GM12873 (cell line): ENCODE data around the gene CHMP1A.

ENCODE experiments used
- TF ChIP-seq, protein P1 (sequence below): IDR thresholded peaks from 2 replicates; pipeline ENCODE4 v1.5.1; 2012; ENCODE audit warnings: low read depth, mild to moderate bottlenecking, moderate library complexity, low read length, control low read depth; ENCODE audit not compliant: insufficient read depth; ENCODE audit errors: missing control alignments

The CHMP1A gene

DNA sequence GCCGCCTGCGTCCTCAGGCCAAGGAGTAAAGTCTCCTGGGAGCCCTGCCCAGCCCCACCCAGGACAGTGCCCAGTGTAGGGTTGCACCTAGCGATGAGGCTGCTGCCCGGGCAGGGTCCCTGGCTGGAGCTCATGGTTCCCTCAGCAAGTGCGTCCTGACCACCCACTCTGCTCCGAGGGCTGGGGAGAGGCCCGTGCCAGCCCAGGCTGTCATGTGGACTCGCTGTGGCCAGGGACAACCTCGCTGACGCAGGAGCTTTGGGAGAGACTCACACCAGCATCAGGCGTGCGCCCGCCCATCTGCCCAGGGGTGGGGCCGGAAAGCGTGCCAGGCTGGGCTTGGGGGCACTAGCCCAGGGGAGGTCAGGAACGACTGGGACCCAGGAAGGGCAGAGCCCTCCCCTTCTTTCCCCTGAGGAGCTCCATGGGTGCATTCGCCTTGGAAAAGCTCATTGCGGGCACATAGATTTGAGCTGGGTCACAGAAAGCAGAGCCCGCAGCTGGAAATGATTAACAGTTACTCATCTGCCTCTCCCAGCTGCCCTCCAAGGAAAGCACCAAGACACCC is 24.4 kb downstream of the CHMP1A start:
- TF ChIP-seq, protein P1, sequence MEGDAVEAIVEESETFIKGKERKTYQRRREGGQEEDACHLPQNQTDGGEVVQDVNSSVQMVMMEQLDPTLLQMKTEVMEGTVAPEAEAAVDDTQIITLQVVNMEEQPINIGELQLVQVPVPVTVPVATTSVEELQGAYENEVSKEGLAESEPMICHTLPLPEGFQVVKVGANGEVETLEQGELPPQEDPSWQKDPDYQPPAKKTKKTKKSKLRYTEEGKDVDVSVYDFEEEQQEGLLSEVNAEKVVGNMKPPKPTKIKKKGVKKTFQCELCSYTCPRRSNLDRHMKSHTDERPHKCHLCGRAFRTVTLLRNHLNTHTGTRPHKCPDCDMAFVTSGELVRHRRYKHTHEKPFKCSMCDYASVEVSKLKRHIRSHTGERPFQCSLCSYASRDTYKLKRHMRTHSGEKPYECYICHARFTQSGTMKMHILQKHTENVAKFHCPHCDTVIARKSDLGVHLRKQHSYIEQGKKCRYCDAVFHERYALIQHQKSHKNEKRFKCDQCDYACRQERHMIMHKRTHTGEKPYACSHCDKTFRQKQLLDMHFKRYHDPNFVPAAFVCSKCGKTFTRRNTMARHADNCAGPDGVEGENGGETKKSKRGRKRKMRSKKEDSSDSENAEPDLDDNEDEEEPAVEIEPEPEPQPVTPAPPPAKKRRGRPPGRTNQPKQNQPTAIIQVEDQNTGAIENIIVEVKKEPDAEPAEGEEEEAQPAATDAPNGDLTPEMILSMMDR = no peak

DNA sequence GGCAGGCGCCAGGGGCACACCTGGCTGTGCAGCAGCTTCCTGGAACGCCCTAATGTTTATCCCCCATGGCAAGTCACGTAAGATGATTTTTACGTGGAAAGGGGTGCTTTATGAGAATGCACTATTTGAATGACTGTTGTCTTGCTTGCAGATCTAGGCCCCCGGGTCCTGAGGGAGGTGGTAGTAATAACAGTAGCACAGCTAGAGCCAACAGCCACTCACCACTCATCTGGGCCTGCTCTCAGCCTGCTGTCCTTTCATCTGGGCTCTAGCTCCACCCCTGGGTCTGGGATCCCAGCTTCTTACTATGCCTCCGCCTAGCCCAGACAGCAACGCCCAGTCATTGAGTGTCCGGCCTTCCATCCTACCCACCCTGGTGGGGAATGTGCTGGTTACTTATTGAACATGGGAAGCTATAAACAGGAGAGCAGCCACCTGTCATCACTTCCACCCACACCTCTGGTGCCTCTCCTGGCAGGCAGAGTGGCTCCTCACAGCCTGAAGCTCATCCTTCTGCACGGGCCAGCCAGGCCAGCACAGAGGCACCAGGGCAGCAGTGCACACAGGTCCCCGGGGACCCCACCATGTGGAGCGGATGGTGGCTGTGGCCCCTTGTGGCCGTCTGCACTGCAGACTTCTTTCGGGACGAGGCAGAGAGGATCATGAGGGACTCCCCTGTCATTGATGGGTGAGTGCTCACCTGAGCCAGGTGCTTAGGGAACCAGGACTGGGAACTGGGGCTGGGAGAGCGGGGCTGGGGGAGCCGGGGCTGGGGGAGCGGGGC is 27.5 kb downstream of the CHMP1A start:
- TF ChIP-seq, protein P1 = no peak

DNA sequence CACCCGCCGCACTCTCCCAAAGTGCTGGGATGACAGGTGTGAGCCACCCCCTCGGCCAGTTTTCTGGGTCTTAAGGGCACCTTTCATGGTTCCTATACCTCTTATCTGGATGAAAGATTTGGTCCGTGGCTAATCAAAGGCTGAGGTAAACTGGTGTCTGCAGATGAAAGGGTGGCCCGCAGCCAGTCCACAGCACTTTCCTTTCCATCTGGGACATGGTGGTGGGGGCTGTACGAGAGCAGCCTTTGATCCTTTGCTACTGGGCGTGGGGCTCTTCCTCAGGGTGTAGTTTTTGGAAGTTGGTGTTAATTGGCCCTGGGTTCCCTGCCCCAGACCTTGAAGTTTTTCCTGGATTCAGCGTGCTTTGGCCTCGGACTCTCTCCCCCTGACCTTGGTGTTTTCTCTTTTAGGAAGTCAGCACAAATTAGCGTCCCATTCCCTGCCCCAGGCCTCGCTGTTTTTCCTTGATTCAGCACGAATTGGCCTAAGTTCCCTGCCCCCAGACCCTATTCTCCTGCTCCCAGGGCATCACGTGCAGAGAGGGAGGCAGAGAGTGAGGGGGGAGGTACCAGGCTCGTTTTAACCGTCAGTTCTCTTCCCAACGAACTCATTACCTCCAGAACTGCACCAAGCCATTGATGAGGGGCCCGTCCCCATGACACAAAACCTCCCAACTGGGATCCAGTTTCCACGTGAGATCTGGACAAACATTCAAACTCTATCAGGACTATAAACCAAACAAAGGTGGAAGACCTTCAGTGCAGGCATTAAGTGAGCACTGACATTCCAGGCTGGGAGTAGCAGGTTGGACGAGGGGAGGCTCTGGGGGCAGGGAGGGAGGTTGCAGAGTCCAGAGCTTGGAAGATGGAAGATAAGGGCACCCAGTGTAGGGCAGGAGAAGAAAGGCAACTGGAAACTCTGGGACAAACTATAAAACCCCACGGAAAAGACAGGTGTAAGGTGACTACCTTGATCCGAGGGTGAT is 32.4 kb downstream of the CHMP1A start:
- TF ChIP-seq, protein P1 = no peak

DNA sequence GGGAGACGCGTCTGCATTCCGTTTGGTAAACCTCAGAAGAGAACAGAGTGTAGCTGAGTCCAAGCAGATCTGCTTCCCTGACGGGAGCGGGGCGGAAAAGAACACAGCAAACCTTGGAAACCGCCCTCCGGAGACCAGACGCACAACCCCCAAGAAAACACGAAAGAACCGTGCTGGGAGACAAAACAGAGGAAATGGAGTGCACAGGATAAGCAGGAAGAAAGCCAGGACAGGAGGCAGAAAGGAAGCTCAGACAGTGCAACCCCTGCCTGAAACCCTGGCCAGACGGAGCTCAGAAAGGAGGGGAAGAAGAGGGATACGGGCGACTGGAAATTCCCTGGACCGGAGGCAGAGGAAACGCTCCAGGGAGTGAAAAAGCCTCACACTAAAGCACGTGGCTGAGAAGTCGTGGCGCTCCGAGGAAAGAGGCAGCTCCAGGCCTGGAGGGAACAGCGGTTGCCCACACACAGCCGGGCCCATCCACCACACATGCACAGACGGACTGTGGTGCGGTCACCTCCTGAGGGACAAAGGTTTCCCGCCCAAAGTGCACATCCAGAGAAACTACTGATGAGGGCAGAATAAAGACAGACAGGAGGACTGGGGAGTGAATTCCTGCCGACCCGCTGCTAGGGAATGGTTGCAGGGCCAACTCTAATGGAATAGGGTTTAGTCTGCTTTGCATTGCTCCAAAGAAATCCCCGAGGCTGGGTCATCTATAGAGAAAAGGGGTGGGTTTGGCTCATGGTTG is 33.8 kb downstream of the CHMP1A start:
- TF ChIP-seq, protein P1 = no peak

DNA sequence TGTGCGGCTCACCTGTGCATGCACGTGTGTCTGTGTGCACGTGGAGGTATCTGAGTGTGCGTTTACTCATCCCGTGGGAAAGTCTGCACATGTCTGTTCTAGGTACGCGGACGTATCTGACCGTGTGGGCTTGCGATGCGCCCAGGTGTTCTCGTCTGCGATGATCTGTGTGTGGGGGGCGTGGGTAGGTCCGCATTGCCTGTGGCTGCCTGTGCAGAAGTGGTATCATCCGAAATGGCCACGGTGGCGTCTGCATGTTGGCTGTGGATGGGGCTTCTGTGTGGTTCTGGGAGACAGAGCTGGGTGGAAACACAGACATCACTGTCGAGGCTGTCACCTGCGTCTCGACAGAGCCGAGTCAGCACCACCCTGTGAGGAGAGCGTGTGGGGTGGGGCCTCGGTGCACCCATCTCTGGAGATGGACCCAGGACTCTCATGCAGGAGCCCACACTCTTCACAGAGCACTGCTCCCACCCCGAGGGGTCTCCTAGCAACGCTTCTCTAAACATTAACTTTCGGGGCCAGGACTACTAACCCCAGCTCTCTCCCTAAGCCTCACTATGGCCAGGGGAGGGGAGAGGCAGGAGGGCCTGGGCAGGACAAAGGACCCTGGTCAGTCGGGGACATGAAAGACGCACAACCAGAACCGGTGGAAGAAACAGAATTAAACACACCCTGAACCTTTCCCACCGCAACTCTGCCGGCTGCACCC is 35.7 kb downstream of the CHMP1A start:
- TF ChIP-seq, protein P1 = no peak

DNA sequence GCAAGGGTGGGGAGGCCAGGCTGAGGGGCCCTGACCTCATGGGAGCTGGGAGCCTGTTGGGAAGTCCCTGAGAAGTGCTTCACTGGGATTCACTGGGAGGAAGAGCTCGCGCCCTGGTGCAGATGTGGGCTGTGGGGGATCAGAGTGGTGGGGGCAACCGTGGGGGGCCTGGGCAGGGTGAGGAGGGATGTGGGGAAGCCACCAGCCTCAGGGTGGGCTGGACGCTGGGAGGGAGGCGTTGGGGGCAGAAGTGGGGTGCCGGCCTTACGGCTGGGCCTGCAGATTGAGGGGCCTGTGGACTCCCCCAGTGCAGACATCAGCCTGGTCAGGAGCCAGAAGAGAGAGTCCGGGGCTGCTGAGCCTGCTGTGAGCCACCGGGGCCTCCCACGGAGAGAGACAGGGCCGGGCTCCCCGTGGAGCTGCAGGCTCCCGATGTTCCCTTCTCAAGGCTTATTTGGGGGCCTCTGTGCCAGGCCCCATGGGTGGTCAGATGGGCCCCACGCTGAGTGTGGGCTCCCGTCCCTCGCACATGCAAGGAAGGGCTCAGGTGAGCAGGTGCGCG is 36.3 kb downstream of the CHMP1A start:
- TF ChIP-seq, protein P1 = no peak
